Uterus (tissue), 4 donors: ENCODE results near the gene CORIN. TPM values are rescaled to one million over a fixed set of nuclear protein-coding genes. Genes with fewer than 3 reads are reported as not detected.

ENCODE experiments used
- DNase-seq, 2 donors: peaks; one replicate each; pipeline ENCODE4 v3.0.0-alpha.2; 2019 to 2020
- H3K27ac ChIP-seq, 2 donors: fragments of 200-600 bp; sonication (generic); 1 replicate in 1 of 2; 2 replicates in 1 of 2; pipeline ENCODE4 v1.5.1; 2016 to 2018
- H3K27me3 ChIP-seq, 2 donors: fragments of 200-600 bp; sonication (generic); one replicate each; pipeline ENCODE4 v1.5.1; 2018 to 2019; ENCODE audit warnings: control low read depth in 1 of 2
- H3K36me3 ChIP-seq, 2 donors: fragments of 200-600 bp; sonication (generic); one replicate each; pipeline ENCODE4 v1.5.1; 2019; ENCODE audit warnings: control low read depth in 1 of 2
- H3K4me1 ChIP-seq, 2 donors: fragments of 200-600 bp; sonication (generic); one replicate each; pipeline ENCODE4 v1.5.1; 2018 to 2019; ENCODE audit warnings: control low read depth in 1 of 2
- H3K4me3 ChIP-seq, 2 donors: fragments of 200-600 bp; sonication (generic); 1 replicate in 1 of 2; 2 replicates in 1 of 2; pipeline ENCODE4 v1.5.1; 2018 to 2019; ENCODE audit warnings: mild to moderate bottlenecking in 1 of 2
- H3K9me3 ChIP-seq, 2 donors: fragments of 200-600 bp; sonication (generic); one replicate each; pipeline ENCODE4 v1.5.1; 2019; ENCODE audit warnings: control low read depth in 1 of 2
- POLR2A ChIP-seq, 2 donors: fragments of 450-650 bp; IDR thresholded peaks; one replicate each; pipeline ENCODE4 v1.6.1; 2016; ENCODE audit warnings: antibody characterized with exemption in 2 of 2, mild to moderate bottlenecking in 1 of 2, moderate library complexity in 1 of 2
- intact Hi-C: fragments of 100-400 bp; cut with DNase I; formaldehyde crosslinking; loops from one replicate; pipeline ENCODE4 v1.15.1; 2023; ENCODE audit warnings: low total_unique reads
- total RNA-seq, 4 donors: library from RNA; depleted of rRNA in 3 of 4; stranded (reverse); fragments of >200 nt in 3 of 4; gene quantifications; one replicate each; pipeline versions ENCODE4 v1.1.0 to v1.2.4, GENCODE V29; 2014 to 2023
- TF ChIP-seq, protein P1 (sequence below), 4 experiments: fragments of 200-600 bp in 2 of 4; fragments of 450-650 bp in 2 of 4; sonication (generic) in 2 of 4; IDR thresholded peaks; one replicate each; pipeline ENCODE4 v1.5.1; 2016 to 2019; ENCODE audit warnings: antibody characterized with exemption in 4 of 4, mild to moderate bottlenecking in 2 of 4, moderate library complexity in 1 of 4
- donor health status: DM: yes; HTN: yes; CAD: no.

The CORIN gene
- total RNA-seq, 4 donors from 2014 or later = 4.8 to 8.5 (median 6.4) TPM

- Histone ChIP-seq H3K4me1 (no peaks in the 10 kb centered on the region), H3K27ac (no peak overlapping the region), H3K27me3 (no peaks in the 10 kb centered on the region), H3K4me3 (no peak overlapping the region), H3K9me3 (no peaks in the 10 kb centered on the region), H3K36me3 (no peaks in the 10 kb centered on the region)
- TF ChIP-seq POLR2A (IDR thresholded peaks at IDR 0.05) = no peak
- TF ChIP-seq, protein P1, sequence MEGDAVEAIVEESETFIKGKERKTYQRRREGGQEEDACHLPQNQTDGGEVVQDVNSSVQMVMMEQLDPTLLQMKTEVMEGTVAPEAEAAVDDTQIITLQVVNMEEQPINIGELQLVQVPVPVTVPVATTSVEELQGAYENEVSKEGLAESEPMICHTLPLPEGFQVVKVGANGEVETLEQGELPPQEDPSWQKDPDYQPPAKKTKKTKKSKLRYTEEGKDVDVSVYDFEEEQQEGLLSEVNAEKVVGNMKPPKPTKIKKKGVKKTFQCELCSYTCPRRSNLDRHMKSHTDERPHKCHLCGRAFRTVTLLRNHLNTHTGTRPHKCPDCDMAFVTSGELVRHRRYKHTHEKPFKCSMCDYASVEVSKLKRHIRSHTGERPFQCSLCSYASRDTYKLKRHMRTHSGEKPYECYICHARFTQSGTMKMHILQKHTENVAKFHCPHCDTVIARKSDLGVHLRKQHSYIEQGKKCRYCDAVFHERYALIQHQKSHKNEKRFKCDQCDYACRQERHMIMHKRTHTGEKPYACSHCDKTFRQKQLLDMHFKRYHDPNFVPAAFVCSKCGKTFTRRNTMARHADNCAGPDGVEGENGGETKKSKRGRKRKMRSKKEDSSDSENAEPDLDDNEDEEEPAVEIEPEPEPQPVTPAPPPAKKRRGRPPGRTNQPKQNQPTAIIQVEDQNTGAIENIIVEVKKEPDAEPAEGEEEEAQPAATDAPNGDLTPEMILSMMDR (IDR thresholded peaks at IDR 0.05) = no peak
- DNase-seq = no peak
- intact Hi-C loops = no loop called here
Measured at GRCh38 chr4:47570816-47571215, 267.1 kb downstream of the CORIN start.

- no peak overlapping the region for H3K4me3 ChIP-seq
- no peaks in the 10 kb centered on the region for H3K4me1 ChIP-seq
- no peak for DNase-seq
- H3K9me3 ChIP-seq = no peaks in the 10 kb centered on the region
- no peaks in the 10 kb centered on the region for H3K36me3 ChIP-seq
- H3K27ac ChIP-seq = no peak overlapping the region
- TF ChIP-seq, protein P1 (IDR thresholded peaks at IDR 0.05) = no peak
- TF ChIP-seq POLR2A (IDR thresholded peaks at IDR 0.05) = no peak
- intact Hi-C loops = no loop called here
- no peaks in the 10 kb centered on the region for H3K27me3 ChIP-seq
Measured at GRCh38 chr4:47567511-47567910, 270.4 kb downstream of the CORIN start.

GRCh38 chr4:47566969-47567368 lies 270.9 kb downstream of the CORIN start:
- Histone ChIP-seq H3K27ac (no peak overlapping the region), H3K36me3 (peaks cover 0 to 3% of the 10 kb centered on the region in 2 donors), H3K9me3 (no peaks in the 10 kb centered on the region), H3K4me1 (no peaks in the 10 kb centered on the region), H3K4me3 (no peak overlapping the region), H3K27me3 (no peaks in the 10 kb centered on the region)
- no peak for DNase-seq
- intact Hi-C loops = no loop called here
- no peak for TF ChIP-seq POLR2A (IDR thresholded peaks at IDR 0.05)
- TF ChIP-seq, protein P1 (IDR thresholded peaks at IDR 0.05) = no peak

DNA sequence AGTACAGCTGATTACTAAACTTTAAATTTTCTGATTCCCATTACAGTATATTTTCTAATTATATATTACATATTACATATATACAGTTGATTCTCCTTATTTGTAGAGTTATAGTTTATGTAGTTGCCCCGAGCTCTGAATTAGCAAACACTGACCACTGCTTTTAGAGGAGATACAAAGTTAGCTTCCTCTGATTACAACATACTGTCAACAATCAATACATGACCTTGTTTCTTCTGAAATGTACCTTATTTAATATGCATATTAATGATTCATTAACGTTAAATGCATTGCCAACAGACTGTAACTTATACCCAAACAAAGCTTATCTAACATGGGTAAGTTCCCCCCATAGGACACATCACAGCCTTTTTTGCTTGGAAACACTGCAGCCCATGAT lies 271.3 kb downstream of the CORIN start:
- no peak overlapping the region for H3K27ac ChIP-seq
- TF ChIP-seq, protein P1 (IDR thresholded peaks at IDR 0.05) = no peak
- TF ChIP-seq POLR2A (IDR thresholded peaks at IDR 0.05) = no peak
- no peak for DNase-seq
- peaks cover 0 to 3% of the 10 kb centered on the region in 2 donors for H3K36me3 ChIP-seq
- H3K27me3 ChIP-seq = no peaks in the 10 kb centered on the region
- intact Hi-C loops = no loop called here
- H3K9me3 ChIP-seq = no peaks in the 10 kb centered on the region
- H3K4me1 ChIP-seq = no peaks in the 10 kb centered on the region
- H3K4me3 ChIP-seq = no peak overlapping the region

- H3K27ac ChIP-seq = no peak overlapping the region
- peaks cover 0 to 3% of the 10 kb centered on the region in 2 donors for H3K36me3 ChIP-seq
- no peaks in the 10 kb centered on the region for H3K27me3 ChIP-seq
- intact Hi-C loops = no loop called here
- TF ChIP-seq, protein P1 (IDR thresholded peaks at IDR 0.05) = no peak
- no peak for TF ChIP-seq POLR2A (IDR thresholded peaks at IDR 0.05)
- H3K4me3 ChIP-seq = no peak overlapping the region
- DNase-seq = no peak
- no peaks in the 10 kb centered on the region for H3K4me1 ChIP-seq
- H3K9me3 ChIP-seq = no peaks in the 10 kb centered on the region
Measured at GRCh38 chr4:47562297-47562696, 275.6 kb downstream of the CORIN start.
